Measurements from ENCODE around the gene FRMD1. TPM values are rescaled to one million over a fixed set of nuclear protein-coding genes. Genes with fewer than 3 reads are reported as not detected.

FRMD1 gene
- total and polyA plus RNA-seq, 12 donors: 0.12 to 1.3 (median 0.21) TPM; not detected in 4

DNA sequence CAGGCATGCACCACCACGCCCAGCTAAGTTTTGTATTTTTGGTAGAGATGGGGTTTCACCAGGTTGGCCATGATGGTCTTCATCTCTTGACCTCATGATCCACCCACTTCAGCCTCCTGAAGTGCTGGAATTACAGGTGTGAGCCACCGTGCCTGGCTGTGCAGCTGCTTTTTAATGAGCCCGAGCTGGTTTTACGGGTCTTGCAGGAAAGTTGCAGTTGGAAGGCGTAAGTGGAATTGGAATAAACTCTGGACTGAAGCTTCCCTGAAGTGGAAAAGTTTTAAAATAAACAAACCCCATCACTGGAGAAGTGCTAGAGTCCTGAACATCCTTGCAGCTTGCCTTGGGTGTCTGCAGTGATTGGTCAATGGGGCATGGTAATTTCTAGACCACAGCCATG, 41.2 kb downstream of the FRMD1 start:
- WGBS, 2 donors: 88 to 89% methylated on average over 5 of the region's 5 CpGs
- Histone ChIP-seq H3K27ac (peak overlapping the region; percentile 32 to 96 (median 84)), H3K9me3 (peaks cover 0 to 34% (median 17%) of the 10 kb centered on the region in 11 donors), H3K27me3 (peaks cover 0 to 18% (median 0%) of the 10 kb centered on the region in 7 donors), H3K36me3 (no peaks in the 10 kb centered on the region), H3K4me3 (no peak overlapping the region), H3K4me1 (peaks cover 0 to 53% (median 37%) of the 10 kb centered on the region in 9 donors)
- TF ChIP-seq, protein P1, sequence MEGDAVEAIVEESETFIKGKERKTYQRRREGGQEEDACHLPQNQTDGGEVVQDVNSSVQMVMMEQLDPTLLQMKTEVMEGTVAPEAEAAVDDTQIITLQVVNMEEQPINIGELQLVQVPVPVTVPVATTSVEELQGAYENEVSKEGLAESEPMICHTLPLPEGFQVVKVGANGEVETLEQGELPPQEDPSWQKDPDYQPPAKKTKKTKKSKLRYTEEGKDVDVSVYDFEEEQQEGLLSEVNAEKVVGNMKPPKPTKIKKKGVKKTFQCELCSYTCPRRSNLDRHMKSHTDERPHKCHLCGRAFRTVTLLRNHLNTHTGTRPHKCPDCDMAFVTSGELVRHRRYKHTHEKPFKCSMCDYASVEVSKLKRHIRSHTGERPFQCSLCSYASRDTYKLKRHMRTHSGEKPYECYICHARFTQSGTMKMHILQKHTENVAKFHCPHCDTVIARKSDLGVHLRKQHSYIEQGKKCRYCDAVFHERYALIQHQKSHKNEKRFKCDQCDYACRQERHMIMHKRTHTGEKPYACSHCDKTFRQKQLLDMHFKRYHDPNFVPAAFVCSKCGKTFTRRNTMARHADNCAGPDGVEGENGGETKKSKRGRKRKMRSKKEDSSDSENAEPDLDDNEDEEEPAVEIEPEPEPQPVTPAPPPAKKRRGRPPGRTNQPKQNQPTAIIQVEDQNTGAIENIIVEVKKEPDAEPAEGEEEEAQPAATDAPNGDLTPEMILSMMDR (IDR thresholded peaks at IDR 0.05): no peak
- DNase-seq (no peak), ATAC-seq (no peak)
- intact Hi-C loops (cut with DNase I): loop anchor here in 6 of 10 donors (2.0 to 10.0 kb wide), 7 partner anchors 46 to 103 kb away; no protein-coding TSS in a partner anchor

DNA sequence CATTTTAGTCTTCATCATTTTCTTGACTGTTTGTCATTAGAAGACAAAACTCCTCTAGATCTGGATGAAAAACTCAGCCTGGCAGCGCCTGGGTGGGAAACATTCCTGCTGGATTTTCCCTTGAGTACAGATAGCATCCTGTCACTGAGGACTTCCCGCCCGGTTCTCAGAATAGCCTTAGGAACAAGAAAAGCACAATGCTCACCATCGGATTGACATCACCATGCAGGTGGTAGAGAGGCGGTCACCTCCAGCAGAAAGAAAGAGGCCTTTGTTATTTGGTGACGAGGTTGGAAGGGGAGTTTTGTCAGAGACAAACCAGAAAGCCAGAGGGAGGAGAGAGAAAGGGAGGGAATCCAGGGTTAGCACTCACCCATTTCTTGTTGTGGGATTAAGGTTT, 41.8 kb downstream of the FRMD1 start:
- peaks cover 0 to 18% (median 0%) of the 10 kb centered on the region in 7 donors for H3K27me3 ChIP-seq
- peak overlapping the region; percentile 79 to 96 (median 86) for H3K27ac ChIP-seq
- H3K9me3 ChIP-seq: peaks cover 0 to 34% (median 17%) of the 10 kb centered on the region in 11 donors
- 51 to 54% methylated on average over 6 of the region's 6 CpGs for WGBS, 2 donors
- H3K4me3 ChIP-seq: no peak overlapping the region
- TF ChIP-seq, protein P1 (IDR thresholded peaks at IDR 0.05): no peak
- peak; percentile 40 to 86 (median 68) for ATAC-seq
- intact Hi-C loops (cut with DNase I): loop anchor here in 6 of 10 donors (2.0 to 10.0 kb wide), 7 partner anchors 45 to 102 kb away; no protein-coding TSS in a partner anchor
- H3K36me3 ChIP-seq: no peaks in the 10 kb centered on the region
- peak in 1 of 2 donors; percentile 76 for DNase-seq
- peaks cover 0 to 59% (median 43%) of the 10 kb centered on the region in 9 donors for H3K4me1 ChIP-seq

DNA sequence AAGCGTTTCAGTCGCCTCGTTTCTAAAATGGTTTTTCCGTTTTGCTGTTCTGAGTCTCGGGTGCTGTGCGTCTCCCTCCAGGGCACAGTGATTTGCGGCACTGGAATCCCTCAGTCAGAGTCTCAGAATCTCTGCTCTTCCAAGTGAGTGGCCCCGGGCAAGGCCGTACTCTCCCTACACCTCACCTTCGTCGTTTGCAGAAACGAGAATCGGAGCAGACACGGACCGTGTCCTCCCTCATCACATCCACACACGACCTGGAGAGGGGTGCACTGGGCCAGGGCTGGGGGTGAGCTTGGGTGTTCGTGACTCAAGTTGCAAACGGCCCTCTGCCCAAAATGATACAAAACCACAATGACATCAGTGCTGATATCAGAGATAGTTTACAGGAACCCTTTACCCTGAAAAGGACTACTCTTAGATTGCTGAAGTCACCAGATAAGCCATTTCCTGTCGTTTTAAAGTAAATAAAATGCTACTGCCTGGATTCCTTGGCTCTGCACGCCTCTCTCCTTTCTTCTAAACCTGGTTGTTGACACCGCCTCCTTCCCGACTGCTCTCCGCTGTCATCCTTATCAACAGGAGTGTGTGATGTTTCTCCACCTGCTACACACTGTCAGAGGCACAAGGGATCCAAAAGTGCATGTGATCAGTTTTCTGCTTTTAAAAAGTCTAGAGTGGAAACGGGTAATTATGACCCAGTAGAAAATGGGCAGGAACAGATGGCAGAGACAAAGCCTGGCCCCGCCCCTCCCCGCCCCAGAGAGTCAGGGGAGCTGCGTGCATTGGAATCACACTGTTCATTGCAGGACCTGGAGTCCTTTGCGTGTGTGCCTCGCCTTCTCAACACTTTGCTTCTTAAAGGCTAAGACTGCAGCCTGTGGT, 43.1 kb downstream of the FRMD1 start:
- intact Hi-C loops (cut with DNase I): loop anchor here in 6 of 10 donors (2.0 to 10.0 kb wide), 8 partner anchors 43 to 101 kb away; no protein-coding TSS in a partner anchor
- DNase-seq: peak in 1 of 2 donors; percentile 41
- Histone ChIP-seq H3K36me3 (no peaks in the 10 kb centered on the region), H3K27ac (peak overlapping the region; percentile 79 to 96 (median 86)), H3K4me3 (peak overlapping the region in 9 of 10 donors; percentile 23 to 58 (median 45)), H3K9me3 (peaks cover 0 to 31% (median 17%) of the 10 kb centered on the region in 11 donors), H3K27me3 (peaks cover 0 to 18% (median 0%) of the 10 kb centered on the region in 7 donors), H3K4me1 (peaks cover 0 to 72% (median 57%) of the 10 kb centered on the region in 9 donors)
- ATAC-seq: peak; percentile 12 to 65 (median 55)
- TF ChIP-seq, protein P1 (IDR thresholded peaks at IDR 0.05): no peak
- WGBS, 2 donors: 17 to 37% methylated on average over 29 of the region's 29 CpGs

DNA sequence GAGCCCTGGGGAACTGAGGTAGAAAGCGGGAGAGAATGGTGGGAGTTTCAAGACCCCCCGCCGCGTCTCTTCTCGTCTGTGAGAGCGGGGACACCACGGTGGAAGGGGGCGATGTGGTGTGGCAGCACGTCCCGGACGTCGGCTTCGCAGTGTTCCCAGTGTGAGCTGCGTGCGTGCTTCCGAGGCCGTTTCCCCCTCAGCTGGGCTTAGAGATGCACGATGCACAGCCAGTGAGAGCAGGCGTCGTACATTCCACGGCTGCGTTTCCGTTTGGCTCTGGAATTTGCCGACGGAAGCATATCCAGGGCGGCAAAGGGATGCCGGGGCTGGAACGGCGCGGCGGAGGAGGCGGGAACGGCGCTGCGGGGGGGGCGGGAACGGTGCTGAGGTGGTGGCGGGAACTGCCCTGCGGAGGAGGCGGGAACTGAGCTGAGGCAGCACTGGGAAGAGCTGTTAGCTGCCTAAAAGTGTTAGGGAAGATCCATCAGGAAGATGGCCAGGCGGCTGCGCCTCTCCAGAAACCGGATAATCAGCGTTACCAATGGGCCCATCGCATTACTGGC, 43.8 kb downstream of the FRMD1 start:
- ATAC-seq: peak; percentile 55 to 77 (median 69)
- no peaks in the 10 kb centered on the region for H3K36me3 ChIP-seq
- 4 to 28% methylated on average over 45 of the region's 45 CpGs for WGBS, 2 donors
- H3K27me3 ChIP-seq: peaks cover 0 to 18% (median 0%) of the 10 kb centered on the region in 7 donors
- peaks cover 0 to 24% (median 10%) of the 10 kb centered on the region in 11 donors for H3K9me3 ChIP-seq
- intact Hi-C loops (cut with DNase I): loop anchor here in 5 of 10 donors (2.0 to 10.0 kb wide), 6 partner anchors 42 to 100 kb away; no protein-coding TSS in a partner anchor
- H3K4me1 ChIP-seq: peaks cover 0 to 78% (median 61%) of the 10 kb centered on the region in 9 donors
- H3K27ac ChIP-seq: peak overlapping the region; percentile 79 to 96 (median 86)
- peak overlapping the region in 9 of 10 donors; percentile 23 to 58 (median 45) for H3K4me3 ChIP-seq
- DNase-seq: peak; percentile 74 to 84
- TF ChIP-seq, protein P1 (IDR thresholded peaks at IDR 0.05): no peak

Data from heart right ventricle (tissue), 16 donors.